B cell (primary cell): ENCODE data around the gene SLC26A1. TPM values are rescaled to one million over a fixed set of nuclear protein-coding genes. Genes with fewer than 3 reads are reported as not detected.
A peak's percentile ranks its signal among the peaks of the same experiment; 100 is the strongest.

Experiments
- ATAC-seq: fragments of 200-7000 bp; cut with Tn5 transposase; one replicate; pipeline ENCODE4 v1.10.0; 2021; ENCODE audit warnings: low read depth, mild to moderate bottlenecking, moderate number of reproducible peaks, moderate library complexity
- CTCF ChIA-PET: fragments of 350-600 bp; sonication (Branson Sonifier 250); formaldehyde crosslinking; loops from one replicate; lab custom pipeline; 2021; ENCODE audit warnings: antibody characterized with exemption, inconsistent platforms; lab: Charles Lee
- POLR2A ChIA-PET: fragments of 350-600 bp; sonication (Branson Sonifier 250); formaldehyde crosslinking; loops from one replicate; lab custom pipeline; 2021; ENCODE audit warnings: antibody characterized with exemption; lab: Charles Lee
- DNase-seq: peaks from one replicate; pipeline ENCODE4 v3.0.0; 2013
- H2AFZ ChIP-seq: 2 replicates; pipeline ENCODE4 v1.6.1; 2012; ENCODE audit warnings: mild to moderate bottlenecking, low read depth, low read length; ENCODE audit not compliant: insufficient read depth, poor library complexity, severe bottlenecking
- H3K27ac ChIP-seq, 2 donors: 1 replicate in 1 of 2; 2 replicates in 1 of 2; pipeline ENCODE4 v1.5.1; 2012 to 2013; ENCODE audit warnings: low read length in 2 of 2, mild to moderate bottlenecking in 2 of 2, moderate library complexity in 1 of 2
- H3K27me3 ChIP-seq, 4 experiments: fragments of 200-600 bp in 1 of 4; sonication (generic) in 1 of 4; replicated peaks in 1 of 4; 1 replicate in 2 of 4; 2 replicates in 2 of 4; pipeline versions ENCODE4 v1.6.1 to v1.7.0; 2013 to 2016; ENCODE audit warnings: low read length in 3 of 4, mild to moderate bottlenecking in 2 of 4, mixed read lengths in 1 of 4, moderate library complexity in 1 of 4; ENCODE audit not compliant: insufficient read depth in 4 of 4, control insufficient read depth in 3 of 4; ENCODE audit errors: control extremely low read depth in 1 of 4
- H3K36me3 ChIP-seq, 2 experiments: replicated peaks in 1 of 2; 1 replicate in 1 of 2; 2 replicates in 1 of 2; pipeline versions ENCODE4 v1.6.1 to v1.7.1; 2013; ENCODE audit warnings: low read length in 1 of 2; ENCODE audit not compliant: insufficient read depth in 2 of 2, control insufficient read depth in 1 of 2; ENCODE audit errors: control extremely low read depth in 1 of 2, extremely low read depth in 1 of 2
- H3K4me1 ChIP-seq, 2 donors: fragments of 200-600 bp in 1 of 2; sonication (generic) in 1 of 2; 1 replicate in 1 of 2; 2 replicates in 1 of 2; pipeline versions ENCODE4 v1.5.1 to v1.6.1; 2013 to 2017; ENCODE audit warnings: low read length in 2 of 2; ENCODE audit not compliant: control insufficient read depth in 2 of 2, insufficient read depth in 2 of 2
- H3K4me2 ChIP-seq: replicated peaks from 2 replicates; pipeline ENCODE3; 2012; ENCODE audit warnings: mild to moderate bottlenecking, low read depth, low read length; ENCODE audit not compliant: poor library complexity, severe bottlenecking
- H3K4me3 ChIP-seq, 5 experiments: fragments of 200-600 bp in 1 of 5; sonication (generic) in 1 of 5; 1 replicate in 3 of 5; 2 replicates in 2 of 5; pipeline versions ENCODE4 v1.5.1 to v1.7.0; 2011 to 2016; ENCODE audit warnings: low read length in 4 of 5, mild to moderate bottlenecking in 4 of 5, low read depth in 2 of 5, control low read depth in 1 of 5, moderate library complexity in 1 of 5; ENCODE audit not compliant: insufficient read depth in 1 of 5; ENCODE audit errors: control extremely low read depth in 1 of 5, extremely low read depth in 1 of 5
- H3K79me2 ChIP-seq: fragments of 200-600 bp; sonication (generic); one replicate; pipeline ENCODE4 v1.6.0; 2016; ENCODE audit warnings: low read length; ENCODE audit not compliant: control insufficient read depth, insufficient read depth
- H3K9ac ChIP-seq: fragments of 200-600 bp; sonication (generic); 2 replicates; pipeline ENCODE4 v1.6.1; 2017; ENCODE audit warnings: mild to moderate bottlenecking, low read length, moderate library complexity
- H3K9me3 ChIP-seq, 3 donors: one replicate each; pipeline versions ENCODE4 v1.6.1 to v1.7.1; 2013; ENCODE audit warnings: low read length in 2 of 3; ENCODE audit not compliant: control insufficient read depth in 2 of 3, insufficient read depth in 1 of 3; ENCODE audit errors: control extremely low read depth in 1 of 3
- H4K20me1 ChIP-seq: 2 replicates; pipeline ENCODE4 v1.6.0; 2012; ENCODE audit warnings: mild to moderate bottlenecking, low read length; ENCODE audit not compliant: insufficient read depth, control insufficient read depth, poor library complexity, severe bottlenecking
- H3K27ac Mint-ChIP-seq: one replicate; pipeline ENCODE4 v1.8.0; 2021; ENCODE audit warnings: mixed read lengths
- H3K27me3 Mint-ChIP-seq: one replicate; pipeline ENCODE4 v1.8.0; 2021; ENCODE audit warnings: mixed read lengths
- H3K4me1 Mint-ChIP-seq: one replicate; pipeline ENCODE4 v1.8.0; 2021; ENCODE audit warnings: mixed read lengths
- H3K4me3 Mint-ChIP-seq: one replicate; pipeline ENCODE4 v1.8.0; 2021; ENCODE audit warnings: mixed read lengths
- H3K9me3 Mint-ChIP-seq: one replicate; pipeline ENCODE4 v1.8.0; 2022; ENCODE audit warnings: mixed read lengths; ENCODE audit not compliant: insufficient read depth
- CTCF ChIP-seq: fragments of 200-600 bp; IDR thresholded peaks from one replicate; pipeline ENCODE4 v1.8.0; 2022; ENCODE audit warnings: antibody characterized with exemption, mild to moderate bottlenecking
- EZH2 ChIP-seq: IDR thresholded peaks from 2 replicates; pipeline ENCODE4 v1.6.1; 2012; ENCODE audit warnings: borderline replicate concordance, low read depth, mild to moderate bottlenecking, moderate library complexity, low read length; ENCODE audit not compliant: insufficient read depth, poor library complexity, severe bottlenecking
- WGBS: methylation state at CpG from one replicate; pipeline ENCODE4 v1.1.5; 2013; ENCODE audit warnings: missing lambda C conversion rate; ENCODE audit not compliant: insufficient coverage; 5-methylcytosine and 5-hydroxymethylcytosine counted together
- intact Hi-C: fragments of 100-400 bp; cut with micrococcal nuclease; formaldehyde crosslinking; loops from one replicate; pipeline ENCODE4 v1.10.0; 2022
- polyA plus RNA-seq: library from polyadenylated mRNA; depleted of rRNA; stranded (reverse); fragments of >200 nt; gene quantifications from 2 replicates; pipeline ENCODE4 v1.2.3, GENCODE V29; 2012
- total RNA-seq, 2 donors: library from RNA; stranded (reverse); fragments of 120-200 nt in 1 of 2; gene quantifications; 1 replicate in 1 of 2; 2 replicates in 1 of 2; pipeline versions ENCODE4 v1.2.3 to v1.2.4, GENCODE V29; 2013 to 2022

Gene SLC26A1
- total and polyA plus RNA-seq, 2 donors (not counting 1 experiment from before 2014, with no cell fraction given), result 0.03 to 1.1 TPM

DNA sequence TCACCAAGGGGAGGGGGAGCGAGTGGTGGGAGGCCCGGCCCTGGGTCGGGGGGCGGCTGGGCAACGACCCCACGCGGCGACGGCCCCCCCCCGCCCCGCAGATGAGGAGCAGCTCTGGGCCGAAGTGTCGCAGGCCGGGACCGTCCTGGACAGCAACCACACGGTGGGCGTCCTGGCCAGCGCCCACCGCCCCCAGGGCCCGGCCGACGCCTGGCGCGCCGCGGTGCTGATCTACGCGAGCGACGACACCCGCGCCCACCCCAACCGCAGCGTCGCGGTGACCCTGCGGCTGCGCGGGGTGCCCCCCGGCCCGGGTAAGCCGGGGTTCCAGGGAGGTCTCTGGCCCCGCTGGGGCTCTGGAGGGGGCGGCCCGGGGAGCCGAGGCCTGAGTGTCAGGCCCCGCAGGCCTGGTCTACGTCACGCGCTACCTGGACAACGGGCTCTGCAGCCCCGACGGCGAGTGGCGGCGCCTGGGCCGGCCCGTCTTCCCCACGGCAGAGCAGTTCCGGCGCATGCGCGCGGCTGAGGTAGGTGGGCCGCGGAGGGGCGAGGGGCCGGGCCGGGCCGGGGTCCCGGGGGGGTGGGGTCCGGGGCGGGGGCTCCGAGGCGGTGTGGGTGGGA lies 9.5 kb upstream of the SLC26A1 start:
- Mint-ChIP-seq H3K4me3 (no peak overlapping the region), H3K27ac (no peak overlapping the region), H3K4me1 (peaks cover 28% of the 10 kb centered on the region), H3K27me3 (peaks cover 40% of the 10 kb centered on the region), H3K9me3 (peaks cover 3% of the 10 kb centered on the region)
- TF ChIP-seq CTCF, result no peak
- TF ChIP-seq EZH2, result peak; percentile 60
- Histone ChIP-seq H3K79me2 (no peaks in the 10 kb centered on the region), H3K4me3 (no peak overlapping the region), H3K9ac (no peak overlapping the region), H3K4me2 (peak overlapping the region; percentile 54), H3K36me3 (no peaks in the 10 kb centered on the region), H3K27me3 (peaks cover 0 to 74% (median 36%) of the 10 kb centered on the region in 4 experiments), H3K27ac (no peak overlapping the region), H4K20me1 (peaks cover 6% of the 10 kb centered on the region), H2AFZ (no peak overlapping the region), H3K9me3 (peaks cover 0 to 50% (median 0%) of the 10 kb centered on the region in 3 donors), H3K4me1 (peaks cover 27 to 39% of the 10 kb centered on the region in 2 donors)
- POLR2A ChIA-PET, result no interaction called here
- 8% methylated on average over 56 of the region's 75 CpGs for WGBS
- no peak for DNase-seq
- CTCF ChIA-PET, result no interaction called here
- intact Hi-C loops, result no loop called here
- no peak for ATAC-seq

DNA sequence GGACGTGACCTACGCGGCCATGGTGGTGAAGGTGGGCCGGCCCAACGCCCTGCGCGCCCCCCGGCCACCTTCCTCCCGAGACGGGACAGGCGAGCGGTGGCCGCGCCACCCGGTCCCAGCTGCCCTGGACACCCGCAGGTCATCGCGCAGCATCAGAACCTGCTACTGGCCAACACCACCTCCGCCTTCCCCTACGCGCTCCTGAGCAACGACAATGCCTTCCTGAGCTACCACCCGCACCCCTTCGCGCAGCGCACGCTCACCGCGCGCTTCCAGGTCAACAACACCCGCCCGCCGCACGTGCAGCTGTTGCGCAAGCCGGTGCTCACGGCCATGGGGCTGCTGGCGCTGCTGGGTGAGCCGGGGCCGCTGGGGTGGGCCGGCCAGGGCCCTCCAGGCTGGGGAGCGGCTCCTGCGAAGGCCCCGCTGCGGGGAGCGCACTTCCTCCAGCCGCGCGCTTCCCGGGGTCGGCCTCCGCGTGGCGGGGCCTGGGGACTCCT lies 9.0 kb upstream of the SLC26A1 start:
- peak overlapping the region; percentile 59 for H3K4me3 Mint-ChIP-seq
- peaks cover 0 to 50% (median 0%) of the 10 kb centered on the region in 3 donors for H3K9me3 ChIP-seq
- H3K4me1 ChIP-seq, result peaks cover 30 to 42% of the 10 kb centered on the region in 2 donors
- peaks cover 36% of the 10 kb centered on the region for H3K27me3 Mint-ChIP-seq
- H3K27ac Mint-ChIP-seq, result no peak overlapping the region
- DNase-seq (no peak), ATAC-seq (no peak)
- peaks cover 3% of the 10 kb centered on the region for H3K9me3 Mint-ChIP-seq
- 8% methylated on average over 54 of the region's 54 CpGs for WGBS
- no peak overlapping the region for H3K9ac ChIP-seq
- peak overlapping the region; percentile 54 for H3K4me2 ChIP-seq
- no peak overlapping the region for H3K27ac ChIP-seq
- peaks cover 8% of the 10 kb centered on the region for H4K20me1 ChIP-seq
- no peak for TF ChIP-seq EZH2
- TF ChIP-seq CTCF, result no peak
- peaks cover 0 to 77% (median 37%) of the 10 kb centered on the region in 4 experiments for H3K27me3 ChIP-seq
- no peak overlapping the region for H2AFZ ChIP-seq
- peaks cover 28% of the 10 kb centered on the region for H3K4me1 Mint-ChIP-seq
- CTCF ChIA-PET, result no interaction called here
- H3K36me3 ChIP-seq, result no peaks in the 10 kb centered on the region
- no peaks in the 10 kb centered on the region for H3K79me2 ChIP-seq
- POLR2A ChIA-PET, result no interaction called here
- intact Hi-C loops, result no loop called here
- H3K4me3 ChIP-seq, result no peak overlapping the region
